Activated CD8-positive, alpha-beta memory T cell treated with anti-CD3 and anti-CD28 coated beads, Interleukin-2, amount 10 ng/mL, durations not matched to agents 7 days and 5 days (primary cell): Measurements from ENCODE around the gene CLEC2D. TPM values are rescaled to one million over a fixed set of nuclear protein-coding genes. Genes with fewer than 3 reads are reported as not detected.
A peak's percentile ranks its signal among the peaks of the same experiment; 100 is the strongest.

Experiments used
- ATAC-seq: fragments of 150-1000 bp; cut with Tn5 transposase; one replicate; pipeline ENCODE4 v1.10.0; 2021; ENCODE audit warnings: moderate library complexity
- CTCF ChIA-PET: fragments of 350-600 bp; sonication (Branson Sonifier 250); formaldehyde crosslinking; loops from one replicate; lab custom pipeline; 2021; ENCODE audit warnings: antibody characterized with exemption; lab: Charles Lee
- DNase-seq: peaks from one replicate; pipeline ENCODE4 v3.0.0-alpha.2; 2020
- H3K27ac Mint-ChIP-seq: one replicate; pipeline ENCODE4 v1.8.0; 2021; ENCODE audit warnings: mild to moderate bottlenecking, mixed read lengths
- H3K27me3 Mint-ChIP-seq: one replicate; pipeline ENCODE4 v1.8.0; 2021; ENCODE audit warnings: mixed read lengths
- H3K36me3 Mint-ChIP-seq: one replicate; pipeline ENCODE4 v1.8.0; 2021; ENCODE audit warnings: mild to moderate bottlenecking, mixed read lengths
- H3K4me1 Mint-ChIP-seq: one replicate; pipeline ENCODE4 v1.8.0; 2021; ENCODE audit warnings: mixed read lengths
- H3K4me3 Mint-ChIP-seq: one replicate; pipeline ENCODE4 v1.8.0; 2021; ENCODE audit warnings: mild to moderate bottlenecking, moderate library complexity, mixed read lengths
- H3K9me3 Mint-ChIP-seq: one replicate; pipeline ENCODE4 v1.8.0; 2022; ENCODE audit warnings: low read depth, mixed read lengths
- total RNA-seq, 2 experiments: library from RNA; stranded (reverse); gene quantifications; one replicate each; pipeline ENCODE4 v1.2.3, GENCODE V29; 2021

The CLEC2D gene
- 100 to 1,000 TPM; 355 to 385 TPM for total RNA-seq

GRCh38 chr12:9669534-9669933, at the start of gene CLEC2D:
CLEC2D (plus strand) TSS chr12:9669713; CDS start chr12:9669735, 22 bp downstream.
- peak; percentile 72 for DNase-seq
- no peaks in the 10 kb centered on the region for H3K27me3 Mint-ChIP-seq
- ATAC-seq = peak; percentile 43
- no peaks in the 10 kb centered on the region for H3K9me3 Mint-ChIP-seq
- peaks cover 55% of the 10 kb centered on the region for H3K4me1 Mint-ChIP-seq
- CTCF ChIA-PET = interaction anchor here (1.0 to 5.2 kb wide), 6 partner anchors 12 to 322 kb away, joined by 3 to 33 read pairs (median 4); no protein-coding TSS in a partner anchor
- peak within 1 kb of the TSS; percentile 95 for H3K4me3 Mint-ChIP-seq
- peak within 1 kb of the TSS; percentile 99 for H3K27ac Mint-ChIP-seq
- H3K36me3 Mint-ChIP-seq = peaks cover 78% of the 10 kb centered on the region

DNA sequence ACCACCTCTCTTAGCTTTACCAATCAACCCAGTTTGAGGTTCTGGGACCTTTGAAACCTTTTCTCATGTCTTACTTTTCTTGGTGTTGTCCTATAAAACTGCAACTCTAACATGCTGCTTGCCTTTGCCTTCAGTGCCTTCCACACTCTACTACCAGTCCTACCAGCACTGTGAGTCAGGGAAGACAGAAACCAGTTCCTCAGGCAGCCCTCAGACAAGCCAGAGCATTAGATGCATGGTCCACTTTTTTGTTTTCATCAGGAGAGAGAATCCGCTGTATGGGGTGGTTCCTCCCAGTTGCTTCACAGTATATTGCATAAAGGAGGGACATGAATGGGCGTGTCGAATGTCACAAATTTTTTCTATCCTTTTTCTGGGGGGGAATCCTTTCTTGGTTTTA, 44.5 kb upstream of the CLEC2D start:
- H3K27ac Mint-ChIP-seq = no peak overlapping the region

DNA sequence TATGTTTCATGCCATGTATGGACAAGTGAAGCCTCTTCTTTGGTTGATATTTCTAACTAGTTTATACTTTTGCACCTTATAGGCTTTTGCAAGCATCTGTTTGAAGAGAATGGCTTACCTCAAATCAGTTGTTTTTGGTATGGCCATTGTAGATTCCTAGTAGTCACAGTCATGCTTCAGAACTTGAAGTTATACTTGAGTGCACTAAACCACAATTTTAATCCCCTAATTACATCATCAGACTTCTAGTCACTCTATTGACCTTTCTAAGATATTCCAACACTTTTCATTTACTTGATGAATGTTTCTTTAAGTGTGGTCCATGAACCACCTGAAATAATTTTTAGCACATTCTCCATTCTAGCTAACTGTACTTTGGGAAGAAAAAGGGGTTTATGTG, 43.2 kb upstream of the CLEC2D start:
- no peaks in the 10 kb centered on the region for H3K27me3 Mint-ChIP-seq
- CTCF ChIA-PET = interaction anchor here (1.5 to 2.0 kb wide), 2 partner anchors 82 to 295 kb away, joined by 4 to 6 read pairs; no protein-coding TSS in a partner anchor
- no peak for DNase-seq
- no peak overlapping the region for H3K27ac Mint-ChIP-seq
- peaks cover 14% of the 10 kb centered on the region for H3K9me3 Mint-ChIP-seq
- no peak overlapping the region for H3K4me3 Mint-ChIP-seq
- ATAC-seq = no peak
- peaks cover 72% of the 10 kb centered on the region for H3K36me3 Mint-ChIP-seq
- H3K4me1 Mint-ChIP-seq = peaks cover 10% of the 10 kb centered on the region

More for the DNA sequence above, 44.5 kb upstream of the CLEC2D start:
- Mint-ChIP-seq H3K36me3 (peaks cover 77% of the 10 kb centered on the region), H3K4me3 (no peak overlapping the region), H3K9me3 (peaks cover 14% of the 10 kb centered on the region), H3K27me3 (no peaks in the 10 kb centered on the region), H3K4me1 (peaks cover 11% of the 10 kb centered on the region)
- ATAC-seq (no peak), DNase-seq (no peak)
- CTCF ChIA-PET = interaction anchor here (0.7 to 2.0 kb wide), 3 partner anchors 8 to 294 kb away, joined by 3 to 6 read pairs (median 3); no protein-coding TSS in a partner anchor

GRCh38 chr12:9626821-9627220, 42.7 kb upstream of the CLEC2D start:
- Mint-ChIP-seq H3K36me3 (peaks cover 72% of the 10 kb centered on the region), H3K27ac (no peak overlapping the region), H3K4me3 (no peak overlapping the region), H3K9me3 (peaks cover 14% of the 10 kb centered on the region), H3K27me3 (no peaks in the 10 kb centered on the region), H3K4me1 (peaks cover 10% of the 10 kb centered on the region)
- CTCF ChIA-PET = interaction anchor here (1.5 to 2.0 kb wide), 2 partner anchors 81 to 296 kb away, joined by 4 to 6 read pairs; no protein-coding TSS in a partner anchor
- ATAC-seq (no peak), DNase-seq (no peak)

DNA sequence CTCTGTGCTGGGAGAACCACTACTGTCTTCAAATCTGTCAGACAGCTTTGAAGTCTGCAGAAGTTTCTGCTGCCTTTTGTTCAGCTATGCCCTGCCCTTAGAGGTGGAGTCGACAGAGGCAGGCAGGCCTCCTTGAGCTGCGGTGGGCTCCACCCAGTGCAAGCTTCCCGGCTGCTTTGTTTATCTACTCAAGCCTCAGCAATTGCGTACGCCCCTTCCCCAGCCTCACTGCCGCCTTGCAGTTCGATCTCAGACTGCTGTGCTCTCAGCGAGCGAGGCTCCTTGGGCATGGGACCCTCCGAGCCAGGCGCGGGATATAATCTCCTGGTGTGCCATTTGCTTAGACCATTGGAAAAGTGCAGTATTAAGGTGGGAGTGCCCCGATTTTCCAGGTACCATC, 36.7 kb upstream of the CLEC2D start:
- no peak for DNase-seq
- Mint-ChIP-seq H3K4me1 (peaks cover 28% of the 10 kb centered on the region), H3K36me3 (peaks cover 48% of the 10 kb centered on the region), H3K27me3 (no peaks in the 10 kb centered on the region), H3K4me3 (no peak overlapping the region), H3K9me3 (no peaks in the 10 kb centered on the region), H3K27ac (no peak overlapping the region)
- ATAC-seq = no peak
- CTCF ChIA-PET = interaction anchor here (1.0 to 9.2 kb wide), 14 partner anchors 7 to 302 kb away, joined by 3 to 93 read pairs (median 4); no protein-coding TSS in a partner anchor

DNA sequence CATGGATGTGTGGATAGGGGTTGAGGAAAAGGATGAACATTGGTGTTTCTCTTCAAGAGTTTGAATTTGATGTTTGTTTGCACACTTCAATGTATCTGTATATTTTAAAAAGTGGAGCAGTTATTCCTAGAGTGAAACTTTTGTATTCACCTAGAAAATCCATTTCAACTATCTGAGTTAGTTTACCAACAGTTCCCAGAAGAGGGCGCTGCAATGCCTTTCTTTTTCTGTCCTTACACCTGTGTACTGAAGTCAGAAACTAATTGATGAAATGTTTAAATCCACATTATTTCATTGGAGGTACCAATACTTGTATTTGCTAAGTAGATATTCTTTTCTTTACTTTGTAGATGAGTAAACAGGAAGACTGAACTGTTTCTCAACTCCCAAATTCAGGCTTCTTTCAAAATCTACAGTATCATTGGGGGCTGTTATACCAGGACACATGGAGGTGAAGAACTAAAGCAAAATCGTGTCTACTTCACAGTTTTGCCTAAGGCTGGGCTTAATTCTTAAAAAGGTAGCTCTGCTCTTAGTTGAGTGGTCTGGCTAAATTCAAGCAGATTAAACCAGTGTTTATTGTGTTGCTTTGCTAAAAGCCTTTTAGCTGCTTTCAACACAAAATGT, 35.2 kb upstream of the CLEC2D start:
- Mint-ChIP-seq H3K27ac (peak overlapping the region; percentile 39), H3K9me3 (peaks cover 2% of the 10 kb centered on the region), H3K4me3 (no peak overlapping the region), H3K4me1 (peaks cover 33% of the 10 kb centered on the region), H3K36me3 (peaks cover 47% of the 10 kb centered on the region), H3K27me3 (no peaks in the 10 kb centered on the region)
- ATAC-seq = peak; percentile 75
- DNase-seq = peak; percentile 85
- CTCF ChIA-PET = interaction anchor here (0.7 to 9.2 kb wide), 24 partner anchors 9 to 304 kb away, joined by 3 to 93 read pairs (median 4); no protein-coding TSS in a partner anchor

- Mint-ChIP-seq H3K9me3 (peaks cover 2% of the 10 kb centered on the region), H3K4me3 (no peak overlapping the region), H3K36me3 (peaks cover 46% of the 10 kb centered on the region), H3K4me1 (peaks cover 33% of the 10 kb centered on the region), H3K27ac (no peak overlapping the region), H3K27me3 (no peaks in the 10 kb centered on the region)
- CTCF ChIA-PET = interaction anchor here (0.7 to 9.2 kb wide), 19 partner anchors 9 to 305 kb away, joined by 3 to 93 read pairs (median 3); no protein-coding TSS in a partner anchor
- DNase-seq = no peak
- ATAC-seq = no peak
Observed at GRCh38 chr12:9634969-9635754, 34.4 kb upstream of the CLEC2D start.

- Mint-ChIP-seq H3K36me3 (peaks cover 52% of the 10 kb centered on the region), H3K4me1 (peaks cover 33% of the 10 kb centered on the region), H3K27ac (no peak overlapping the region), H3K27me3 (no peaks in the 10 kb centered on the region), H3K4me3 (no peak overlapping the region), H3K9me3 (peaks cover 6% of the 10 kb centered on the region)
- CTCF ChIA-PET = interaction anchor here (0.9 to 9.2 kb wide), 7 partner anchors 8 to 107 kb away, joined by 3 to 93 read pairs (median 5); no protein-coding TSS in a partner anchor
- DNase-seq (no peak), ATAC-seq (no peak)
Observed at GRCh38 chr12:9636150-9636850, 33.2 kb upstream of the CLEC2D start.

DNA sequence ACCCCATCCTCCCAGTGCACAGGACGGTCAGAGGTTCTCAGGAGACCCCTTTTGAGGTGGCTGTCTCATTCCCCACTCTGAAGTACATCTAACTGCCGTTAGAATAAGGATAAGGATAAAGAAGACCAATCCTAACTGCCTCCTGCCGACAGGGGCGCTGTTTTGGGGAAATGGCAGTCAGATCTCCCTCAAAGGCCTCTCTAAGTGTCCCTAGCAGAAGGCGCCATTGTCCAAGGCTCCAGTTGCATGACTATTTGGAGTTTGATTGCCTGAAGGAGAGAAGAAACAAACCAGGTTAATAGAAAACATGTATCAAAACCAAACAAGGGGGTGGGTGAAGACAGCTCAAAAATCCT, 32.7 kb upstream of the CLEC2D start:
- Mint-ChIP-seq H3K4me3 (no peak overlapping the region), H3K4me1 (peaks cover 33% of the 10 kb centered on the region), H3K36me3 (peaks cover 52% of the 10 kb centered on the region), H3K27me3 (no peaks in the 10 kb centered on the region), H3K9me3 (peaks cover 6% of the 10 kb centered on the region), H3K27ac (no peak overlapping the region)
- CTCF ChIA-PET = interaction anchor here (2.3 to 9.2 kb wide), 2 partner anchors 14 to 72 kb away, joined by 7 to 93 read pairs; no protein-coding TSS in a partner anchor
- no peak for DNase-seq
- no peak for ATAC-seq

- no peak overlapping the region for H3K27ac Mint-ChIP-seq
- no peaks in the 10 kb centered on the region for H3K27me3 Mint-ChIP-seq
- H3K36me3 Mint-ChIP-seq = peaks cover 62% of the 10 kb centered on the region
- peaks cover 50% of the 10 kb centered on the region for H3K4me1 Mint-ChIP-seq
- H3K9me3 Mint-ChIP-seq = peaks cover 10% of the 10 kb centered on the region
- H3K4me3 Mint-ChIP-seq = no peak overlapping the region
- CTCF ChIA-PET = interaction anchor here (9.2 kb wide), 1 partner anchor 69 kb away, joined by 93 read pairs; no protein-coding TSS in a partner anchor
- DNase-seq (no peak), ATAC-seq (no peak)
Observed at GRCh38 chr12:9640024-9640423, 29.5 kb upstream of the CLEC2D start.

DNA sequence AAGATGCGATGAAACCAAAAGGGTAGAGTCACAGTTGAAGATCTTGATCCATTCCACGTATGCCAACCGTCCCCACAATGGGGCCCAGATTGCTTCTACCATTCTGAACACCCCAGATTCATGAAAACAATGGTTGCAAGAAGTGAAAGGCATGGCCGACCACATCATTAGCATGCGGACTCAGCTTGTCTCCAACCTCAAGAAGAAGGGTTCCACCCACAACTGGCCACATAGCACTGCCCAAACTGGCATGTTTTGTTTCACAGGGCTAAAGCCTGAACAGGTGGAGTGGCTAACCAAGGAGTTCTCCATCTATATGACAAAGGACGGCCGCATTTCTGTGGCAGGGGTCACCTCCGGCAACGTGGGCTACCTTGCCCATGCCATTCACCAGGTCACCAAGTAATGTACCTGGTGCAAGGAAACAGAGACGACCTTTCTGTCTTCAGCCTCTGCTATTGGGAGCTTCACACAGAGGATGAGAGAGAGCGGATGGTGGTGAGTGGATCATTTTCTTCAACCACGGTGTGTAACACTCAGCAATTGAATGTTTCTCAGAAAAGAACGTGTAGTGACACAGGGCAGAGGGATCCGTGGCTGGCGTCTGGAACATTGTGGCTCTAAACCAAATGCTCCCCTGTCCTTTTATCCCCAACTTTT, 26.8 kb upstream of the CLEC2D start:
- Mint-ChIP-seq H3K9me3 (peaks cover 13% of the 10 kb centered on the region), H3K4me3 (peak overlapping the region; percentile 41), H3K4me1 (peaks cover 57% of the 10 kb centered on the region), H3K36me3 (peaks cover 58% of the 10 kb centered on the region), H3K27ac (peak overlapping the region; percentile 67), H3K27me3 (no peaks in the 10 kb centered on the region)
- CTCF ChIA-PET = interaction anchor here (0.7 to 3.6 kb wide), 4 partner anchors 8 to 106 kb away, joined by 3 to 15 read pairs (median 4); no protein-coding TSS in a partner anchor
- DNase-seq (no peak), ATAC-seq (no peak)

DNA sequence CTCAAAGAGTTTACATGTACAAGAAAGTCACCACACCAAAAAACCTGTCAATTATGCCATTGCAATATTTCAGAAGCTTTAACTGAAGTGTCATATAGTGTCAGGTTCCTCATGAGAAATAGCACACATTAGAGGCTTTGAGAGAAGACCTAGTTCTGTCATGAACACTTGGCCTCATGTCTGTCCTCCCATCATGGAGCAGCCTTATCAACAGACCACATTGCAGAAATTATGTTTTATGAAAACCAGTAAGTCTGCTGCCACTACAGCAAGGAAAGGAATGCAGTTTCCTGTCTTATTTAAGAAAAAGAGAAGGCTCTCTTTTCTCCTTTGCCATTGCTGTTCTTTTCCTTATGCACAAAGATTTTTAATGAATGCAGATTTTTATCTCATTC, 26.2 kb upstream of the CLEC2D start:
- H3K4me1 Mint-ChIP-seq = peaks cover 57% of the 10 kb centered on the region
- H3K27me3 Mint-ChIP-seq = no peaks in the 10 kb centered on the region
- H3K36me3 Mint-ChIP-seq = peaks cover 56% of the 10 kb centered on the region
- DNase-seq (no peak), ATAC-seq (no peak)
- H3K4me3 Mint-ChIP-seq = peak overlapping the region; percentile 41
- H3K27ac Mint-ChIP-seq = peak overlapping the region; percentile 67
- H3K9me3 Mint-ChIP-seq = peaks cover 13% of the 10 kb centered on the region
- CTCF ChIA-PET = interaction anchor here (0.7 to 3.6 kb wide), 4 partner anchors 9 to 105 kb away, joined by 3 to 15 read pairs (median 4); no protein-coding TSS in a partner anchor
